H1 (cell line): ENCODE results near the gene SGPP2. TPM values are rescaled to one million over a fixed set of nuclear protein-coding genes. Genes with fewer than 3 reads are reported as not detected.

ENCODE experiments used
- CTCF ChIA-PET: fragments of 300-600 bp; sonication (Branson Sonifier 250); formaldehyde crosslinking; loops from one replicate; lab custom pipeline; 2021; ENCODE audit not compliant: partially characterized antibody; lab: Charles Lee
- POLR2A ChIA-PET: fragments of 300-600 bp; sonication (Branson Sonifier 250); formaldehyde crosslinking; loops from one replicate; lab custom pipeline; 2021; ENCODE audit warnings: inconsistent platforms; ENCODE audit not compliant: partially characterized antibody; lab: Charles Lee
- DNase-seq, 2 experiments: peaks; one replicate each; pipeline versions ENCODE4 v3.0.0 to v3.0.0-alpha.2; 2010 to 2022; ENCODE audit warnings: low spot score in 2 of 2, low read depth in 1 of 2, mixed read lengths in 1 of 2
- FAIRE-seq: peaks from 2 replicates; lab custom pipeline; 2011; peaks lifted over from hg19 to GRCh38; lab: Jason Lieb, UNC
- H2AFZ ChIP-seq: 2 replicates; pipeline ENCODE4 v1.8.1; 2012; ENCODE audit warnings: low read length, inconsistent platforms
- H2AK5ac ChIP-seq: 2 replicates; pipeline ENCODE4 v1.6.1; 2013; ENCODE audit warnings: low read depth, low read length
- H2BK120ac ChIP-seq: replicated peaks from 2 replicates; pipeline ENCODE3; 2013; ENCODE audit warnings: low read depth, low read length, inconsistent platforms
- H2BK12ac ChIP-seq: 2 replicates; pipeline ENCODE4 v1.6.1; 2013; ENCODE audit warnings: low read depth, low read length
- H2BK15ac ChIP-seq: 2 replicates; pipeline ENCODE4 v1.6.1; 2013; ENCODE audit warnings: low read length
- H2BK20ac ChIP-seq: 2 replicates; pipeline ENCODE4 v1.6.1; 2013; ENCODE audit warnings: low read length
- H2BK5ac ChIP-seq: 2 replicates; pipeline ENCODE4 v1.6.1; 2013; ENCODE audit warnings: low read depth, low read length
- H3K14ac ChIP-seq: 2 replicates; pipeline ENCODE4 v1.6.1; 2013; ENCODE audit warnings: inconsistent platforms; ENCODE audit not compliant: insufficient read length
- H3K18ac ChIP-seq: 2 replicates; pipeline ENCODE4 v1.6.1; 2013; ENCODE audit warnings: low read length; ENCODE audit errors: extremely low read depth
- H3K23ac ChIP-seq: 2 replicates; pipeline ENCODE4 v1.6.1; 2013; ENCODE audit warnings: inconsistent platforms; ENCODE audit not compliant: insufficient read length
- H3K23me2 ChIP-seq: 2 replicates; pipeline ENCODE4 v1.6.1; 2013; ENCODE audit warnings: low read depth, low read length
- H3K27ac ChIP-seq: 2 replicates; pipeline ENCODE4 v1.6.1; 2011; ENCODE audit warnings: low read depth, low read length, inconsistent platforms
- H3K27me3 ChIP-seq, 4 experiments: replicated peaks in 1 of 4; 1 replicate in 1 of 4; 2 replicates in 3 of 4; pipeline versions ENCODE4 v1.6.1 to v1.8.1; 2011 to 2013; ENCODE audit warnings: low read length in 3 of 4, mild to moderate bottlenecking in 3 of 4, inconsistent platforms in 2 of 4, mixed read lengths in 2 of 4, moderate library complexity in 1 of 4; ENCODE audit not compliant: control insufficient read depth in 3 of 4, insufficient read depth in 3 of 4; ENCODE audit errors: extremely low read depth in 1 of 4
- H3K36me3 ChIP-seq, 4 experiments: 2 replicates each; pipeline versions ENCODE4 v1.6.1 to v1.8.1; 2011 to 2013; ENCODE audit warnings: mild to moderate bottlenecking in 4 of 4, low read length in 3 of 4, moderate library complexity in 2 of 4, control low read depth in 1 of 4, inconsistent platforms in 1 of 4; ENCODE audit not compliant: insufficient read depth in 4 of 4, control insufficient read depth in 2 of 4
- H3K4ac ChIP-seq: replicated peaks from 2 replicates; pipeline ENCODE3; 2013; ENCODE audit warnings: low read length, low read depth, mixed read lengths, inconsistent platforms; ENCODE audit not compliant: insufficient read length
- H3K4me1 ChIP-seq, 4 experiments: replicated peaks in 1 of 4; 1 replicate in 1 of 4; 2 replicates in 3 of 4; pipeline versions ENCODE4 v1.6.1 to v1.8.1; 2011 to 2013; ENCODE audit warnings: low read length in 3 of 4, inconsistent platforms in 2 of 4, mixed read lengths in 1 of 4; ENCODE audit not compliant: insufficient read depth in 4 of 4, control insufficient read depth in 3 of 4
- H3K4me2 ChIP-seq, 2 experiments: 2 replicates each; pipeline versions ENCODE4 v1.6.1 to v1.8.1; 2011 to 2013; ENCODE audit warnings: low read depth in 2 of 2, low read length in 2 of 2, control low read depth in 1 of 2, inconsistent platforms in 1 of 2, mild to moderate bottlenecking in 1 of 2; ENCODE audit not compliant: insufficient read depth in 1 of 2
- H3K4me3 ChIP-seq, 4 experiments: fragments of 200-600, 300-600 bp in 1 of 4; sonication (generic), shearing (Covaris generic), sonication (Bioruptor Twin) in 1 of 4; 2 replicates each; pipeline versions ENCODE4 v1.5.1 to v1.8.1; 2011 to 2016; ENCODE audit warnings: low read length in 4 of 4, low read depth in 3 of 4, control low read depth in 2 of 4, inconsistent platforms in 2 of 4, mild to moderate bottlenecking in 2 of 4, mixed read lengths in 1 of 4, moderate library complexity in 1 of 4; ENCODE audit not compliant: insufficient read depth in 2 of 4; ENCODE audit errors: extremely low read depth in 1 of 4
- H3K56ac ChIP-seq: replicated peaks from 2 replicates; pipeline ENCODE3; 2013; ENCODE audit warnings: low read depth, mild to moderate bottlenecking, mixed read lengths, low read length, inconsistent platforms; ENCODE audit not compliant: insufficient read length
- H3K79me1 ChIP-seq: 2 replicates; pipeline ENCODE4 v1.6.1; 2013; ENCODE audit warnings: low read depth, low read length, control low read depth
- H3K79me2 ChIP-seq, 2 experiments: 2 replicates each; pipeline versions ENCODE4 v1.6.1 to v1.8.1; 2012 to 2013; ENCODE audit warnings: low read length in 2 of 2, mild to moderate bottlenecking in 2 of 2, inconsistent platforms in 1 of 2; ENCODE audit not compliant: insufficient read depth in 2 of 2, control insufficient read depth in 1 of 2
- H3K9ac ChIP-seq, 4 experiments: replicated peaks in 1 of 4; 1 replicate in 1 of 4; 2 replicates in 3 of 4; pipeline versions ENCODE4 v1.6.1 to v1.8.1; 2011 to 2013; ENCODE audit warnings: low read depth in 3 of 4, low read length in 3 of 4, control low read depth in 2 of 4, mild to moderate bottlenecking in 2 of 4, moderate library complexity in 2 of 4, inconsistent platforms in 1 of 4; ENCODE audit errors: extremely low read depth in 1 of 4
- H3K9me3 ChIP-seq, 2 experiments: 2 replicates each; pipeline versions ENCODE4 v1.6.1 to v1.8.1; 2012 to 2013; ENCODE audit warnings: mild to moderate bottlenecking in 2 of 2, moderate library complexity in 2 of 2, control low read depth in 1 of 2, inconsistent platforms in 1 of 2, low read depth in 1 of 2, low read length in 1 of 2, mixed read lengths in 1 of 2; ENCODE audit not compliant: insufficient read depth in 2 of 2
- H4K20me1 ChIP-seq, 2 experiments: replicated peaks in 1 of 2; 2 replicates each; pipeline versions ENCODE3 to v1.8.1; 2011 to 2013; ENCODE audit warnings: inconsistent platforms in 2 of 2, low read length in 2 of 2, mild to moderate bottlenecking in 1 of 2; ENCODE audit not compliant: insufficient read depth in 2 of 2, control insufficient read depth in 1 of 2
- H4K5ac ChIP-seq: 2 replicates; pipeline ENCODE4 v1.6.1; 2013; ENCODE audit warnings: low read length, low read depth, mixed read lengths, inconsistent platforms; ENCODE audit not compliant: insufficient read length
- H4K8ac ChIP-seq: 2 replicates; pipeline ENCODE4 v1.8.0; 2013; ENCODE audit warnings: mild to moderate bottlenecking, moderate library complexity, low read length, inconsistent platforms; ENCODE audit not compliant: insufficient read depth; ENCODE audit errors: extremely low read depth
- H4K91ac ChIP-seq: replicated peaks from 2 replicates; pipeline ENCODE3; 2013; ENCODE audit warnings: low read length, mixed read lengths, inconsistent platforms; ENCODE audit not compliant: insufficient read length
- CBX5 ChIP-seq: fragments of 300-800, 300-1000 bp; sonication (generic); IDR thresholded peaks from 2 replicates; pipeline ENCODE4 v1.7.1; 2016; ENCODE audit warnings: antibody characterized with exemption, low read length, low read depth
- POLR2AphosphoS5 ChIP-seq: IDR thresholded peaks from 2 replicates; pipeline ENCODE4 v1.6.1; 2011; ENCODE audit warnings: low read depth, low read length
- TAF7 ChIP-seq: optimal IDR thresholded peaks from 2 replicates; pipeline ENCODE3; 2011; ENCODE audit warnings: low read depth, mild to moderate bottlenecking, inconsistent platforms, low read length, moderate library complexity, borderline replicate concordance
- WGBS, 2 experiments: shearing (Covaris generic) in 1 of 2; methylation state at CpG; one replicate each; pipeline versions ENCODE4 v1.1.6 to v1.1.7; 2013 to 2015; ENCODE audit warnings: low lambda C conversion rate in 2 of 2, mixed read lengths in 2 of 2, inconsistent platforms in 1 of 2, low coverage in 1 of 2, missing lambda C conversion rate in 1 of 2; ENCODE audit not compliant: insufficient replicate concordance in 2 of 2, insufficient coverage in 1 of 2, insufficient read length in 1 of 2; ENCODE audit errors: extremely low coverage in 1 of 2, missing lambda C conversion rate in 1 of 2; 5-methylcytosine and 5-hydroxymethylcytosine counted together
- polyA plus RNA-seq, 7 experiments: library from polyadenylated mRNA; depleted of rRNA in 3 of 7; stranded (reverse) in 5 of 7; unstranded in 2 of 7; fragments of >200 nt in 5 of 7; fragments of 200-250 nt in 2 of 7; gene quantifications; 1 replicate in 5 of 7; 2 replicates in 1 of 7; 4 replicates in 1 of 7; pipeline versions ENCODE4 v1.2.1 to v1.2.3, GENCODE V29; 2011 to 2013; ENCODE audit warnings: missing spikeins in 2 of 7, mixed read lengths in 2 of 7
- total RNA-seq: library from RNA; stranded (reverse); fragmentation: NEBNext Ultra II Directional; extraction: Animal tissue kit (Norgen Biotek cat#: 25700); gene quantifications from 2 replicates; pipeline ENCODE4 v1.2.1, GENCODE V29; 2021

SGPP2 gene
- total and polyA plus RNA-seq, 2 of the 8 experiments (the other 6 are each of a cell fraction or from before 2014, with no cell fraction given), result 0.29 TPM; not detected in 1

DNA sequence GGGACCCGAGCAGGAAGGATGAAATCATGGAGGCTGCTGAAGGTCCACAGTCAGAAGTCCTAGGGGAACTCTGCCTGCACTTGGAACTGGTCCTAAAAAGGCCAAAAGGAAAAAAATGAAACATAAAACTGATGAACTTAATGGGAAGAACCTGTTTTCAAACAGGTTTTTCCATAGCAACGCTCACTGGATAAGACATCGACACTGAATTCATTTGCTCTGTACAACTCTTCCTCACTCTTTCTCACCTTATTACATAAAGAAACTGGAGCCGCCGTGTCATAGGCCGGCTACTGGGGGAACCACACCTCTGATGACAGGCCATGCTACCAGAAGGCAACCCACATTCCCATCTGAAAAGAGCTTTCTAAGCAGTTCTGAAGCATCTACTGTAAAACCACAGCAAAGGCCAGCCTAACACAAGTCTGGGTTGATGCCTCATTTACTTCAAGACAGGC, 147.9 kb downstream of the SGPP2 start:
- Histone ChIP-seq H3K9me3 (no peaks in the 10 kb centered on the region), H3K4me2 (no peak overlapping the region), H3K14ac (no peak overlapping the region), H2BK5ac (no peak overlapping the region), H2BK12ac (no peak overlapping the region), H3K27ac (no peak overlapping the region), H4K91ac (no peak overlapping the region), H4K8ac (no peak overlapping the region), H3K18ac (no peak overlapping the region), H3K56ac (no peak overlapping the region), H3K36me3 (peaks cover 0 to 11% (median 6%) of the 10 kb centered on the region in 4 experiments; a peak in 5 of 8 replicates), H3K27me3 (peaks cover 0 to 1% (median 0%) of the 10 kb centered on the region in 4 experiments; a peak in 1 of 7 replicates), H2BK120ac (no peak overlapping the region), H4K20me1 (no peaks in the 10 kb centered on the region), H4K5ac (no peak overlapping the region), H3K4me3 (no peak overlapping the region), H2BK15ac (no peak overlapping the region), H3K23ac (no peak overlapping the region), H2AFZ (no peak overlapping the region), H3K23me2 (no peaks in the 10 kb centered on the region), H3K4me1 (no peaks in the 10 kb centered on the region; a peak in 1 of 7 replicates), H2AK5ac (no peak overlapping the region), H2BK20ac (no peak overlapping the region), H3K9ac (no peak overlapping the region), H3K79me1 (no peaks in the 10 kb centered on the region), H3K79me2 (no peaks in the 10 kb centered on the region), H3K4ac (no peak overlapping the region)
- CTCF ChIA-PET, result interaction anchor here (0.9 to 3.9 kb wide), 4 partner anchors 10 to 533 kb away, joined by 3 to 22 read pairs (median 8); no protein-coding TSS in a partner anchor
- POLR2A ChIA-PET, result interaction anchor here (1.5 kb wide), 1 partner anchor 9 kb away, joined by 3 read pairs; no protein-coding TSS in a partner anchor
- DNase-seq (no peak), FAIRE-seq (no peak)
- WGBS, 2 experiments, result 93% methylated on average over 6 of the region's 6 CpGs; no CpG with 5 or more reads in 1 of the 2 experiments
- TF ChIP-seq CBX5 (no peak), POLR2AphosphoS5 (no peak), TAF7 (no peak)
